H9 (cell line): ENCODE results near the gene SLC12A5. TPM values are rescaled to one million over a fixed set of nuclear protein-coding genes. Genes with fewer than 3 reads are reported as not detected.

Experiments
- DNase-seq: peaks from one replicate; pipeline ENCODE4 v3.0.0-alpha.2; 2017
- H2AFZ ChIP-seq: one replicate; pipeline ENCODE4 v1.6.1; 2013; ENCODE audit warnings: mild to moderate bottlenecking, low read length, control low read depth, moderate library complexity
- H2AK5ac ChIP-seq: 2 replicates; pipeline ENCODE4 v1.6.1; 2013; ENCODE audit warnings: low read length, control low read depth, mixed read lengths; ENCODE audit not compliant: insufficient read length
- H2BK120ac ChIP-seq: one replicate; pipeline ENCODE4 v1.6.1; 2013; ENCODE audit warnings: low read depth, mild to moderate bottlenecking, low read length, control low read depth, inconsistent platforms; ENCODE audit not compliant: poor library complexity, severe bottlenecking
- H2BK12ac ChIP-seq: 2 replicates; pipeline ENCODE4 v1.6.1; 2013; ENCODE audit warnings: low read length, control low read depth, mixed read lengths, low read depth; ENCODE audit not compliant: insufficient read length
- H2BK15ac ChIP-seq: 2 replicates; pipeline ENCODE4 v1.6.1; 2013; ENCODE audit warnings: low read depth, low read length, control low read depth
- H2BK20ac ChIP-seq: one replicate; pipeline ENCODE4 v1.6.1; 2013; ENCODE audit warnings: low read depth, mild to moderate bottlenecking, low read length, control low read depth, inconsistent platforms; ENCODE audit not compliant: poor library complexity, severe bottlenecking
- H2BK5ac ChIP-seq: 2 replicates; pipeline ENCODE4 v1.6.1; 2013; ENCODE audit warnings: low read length, control low read depth, mixed read lengths; ENCODE audit not compliant: insufficient read length
- H3K14ac ChIP-seq: 2 replicates; pipeline ENCODE4 v1.6.1; 2013; ENCODE audit warnings: low read length, control low read depth; ENCODE audit not compliant: insufficient read depth
- H3K18ac ChIP-seq: 2 replicates; pipeline ENCODE4 v1.6.1; 2013; ENCODE audit warnings: low read depth, mild to moderate bottlenecking, mixed read lengths, low read length, control low read depth; ENCODE audit not compliant: insufficient read length
- H3K23ac ChIP-seq: 2 replicates; pipeline ENCODE4 v1.6.1; 2013; ENCODE audit warnings: low read length, control low read depth, mixed read lengths, low read depth; ENCODE audit not compliant: insufficient read length
- H3K23me2 ChIP-seq: 2 replicates; pipeline ENCODE4 v1.6.1; 2013; ENCODE audit warnings: low read depth, mild to moderate bottlenecking, mixed read lengths, low read length, control low read depth; ENCODE audit not compliant: insufficient read length, poor library complexity, severe bottlenecking
- H3K27ac ChIP-seq: 2 replicates; pipeline ENCODE4 v1.5.1; 2013; ENCODE audit warnings: low read length, control low read depth, mixed read lengths, low read depth; ENCODE audit not compliant: insufficient read length
- H3K27me3 ChIP-seq: 2 replicates; pipeline ENCODE4 v1.6.1; 2013; ENCODE audit warnings: low read length, control low read depth, inconsistent platforms; ENCODE audit not compliant: insufficient read depth
- H3K4ac ChIP-seq: 2 replicates; pipeline ENCODE4 v1.6.1; 2013; ENCODE audit warnings: low read depth, mild to moderate bottlenecking, control low read depth, inconsistent platforms, low read length, moderate library complexity
- H3K4me1 ChIP-seq: 2 replicates; pipeline ENCODE4 v1.6.1; 2013; ENCODE audit warnings: low read length, control low read depth, inconsistent platforms; ENCODE audit not compliant: insufficient read depth
- H3K4me2 ChIP-seq: 2 replicates; pipeline ENCODE4 v1.6.1; 2013; ENCODE audit warnings: low read length, control low read depth, mixed read lengths; ENCODE audit not compliant: insufficient read length, insufficient read depth
- H3K56ac ChIP-seq: 2 replicates; pipeline ENCODE4 v1.6.1; 2013; ENCODE audit warnings: low read depth, mild to moderate bottlenecking, mixed read lengths, low read length, control low read depth; ENCODE audit not compliant: insufficient read length
- H3K79me1 ChIP-seq: 2 replicates; pipeline ENCODE4 v1.6.1; 2013; ENCODE audit warnings: low read depth, mild to moderate bottlenecking, moderate library complexity, low read length, control low read depth, inconsistent platforms; ENCODE audit not compliant: insufficient read depth, poor library complexity, severe bottlenecking
- H3K79me2 ChIP-seq: 2 replicates; pipeline ENCODE4 v1.6.1; 2013; ENCODE audit warnings: low read length, control low read depth, inconsistent platforms; ENCODE audit not compliant: insufficient read depth
- H3K9ac ChIP-seq: 2 replicates; pipeline ENCODE4 v1.6.1; 2013; ENCODE audit warnings: low read length, control low read depth, mixed read lengths; ENCODE audit not compliant: insufficient read length; ENCODE audit errors: extremely low read depth
- H3K9me3 ChIP-seq: one replicate; pipeline ENCODE4 v1.6.1; 2013; ENCODE audit warnings: low read depth, low read length, inconsistent platforms; ENCODE audit not compliant: control insufficient read depth
- H3T11ph ChIP-seq: one replicate; pipeline ENCODE4 v1.6.1; 2013; ENCODE audit warnings: mild to moderate bottlenecking, low read length, control low read depth, inconsistent platforms
- H4K20me1 ChIP-seq: one replicate; pipeline ENCODE4 v1.6.1; 2013; ENCODE audit not compliant: control insufficient read depth, insufficient read length, insufficient read depth
- H4K5ac ChIP-seq: 2 replicates; pipeline ENCODE4 v1.6.1; 2013; ENCODE audit warnings: low read depth, mild to moderate bottlenecking, mixed read lengths, low read length, control low read depth; ENCODE audit not compliant: insufficient read length
- H4K8ac ChIP-seq: replicated peaks from 2 replicates; pipeline ENCODE4 v1.6.1; 2013; ENCODE audit warnings: low read length, control low read depth, mixed read lengths, low read depth; ENCODE audit not compliant: insufficient read length
- H4K91ac ChIP-seq: 2 replicates; pipeline ENCODE4 v1.6.1; 2013; ENCODE audit warnings: low read depth, mild to moderate bottlenecking, moderate library complexity, mixed read lengths, low read length, control low read depth; ENCODE audit not compliant: insufficient read length
- H3K27ac Mint-ChIP-seq, 3 experiments: 2 replicates in 2 of 3; 3 replicates in 1 of 3; pipeline ENCODE4 v1.8.0; 2020 to 2021; ENCODE audit warnings: mixed read lengths in 3 of 3, mild to moderate bottlenecking in 1 of 3, moderate library complexity in 1 of 3
- H3K27me3 Mint-ChIP-seq: 2 replicates; pipeline ENCODE4 v1.8.0; 2021; ENCODE audit warnings: low read depth, mild to moderate bottlenecking, moderate library complexity, mixed read lengths
- H3K36me3 Mint-ChIP-seq, 3 experiments: 2 replicates in 2 of 3; 3 replicates in 1 of 3; pipeline ENCODE4 v1.8.0; 2020 to 2021; ENCODE audit warnings: low read depth in 3 of 3, mixed read lengths in 3 of 3; ENCODE audit not compliant: insufficient read depth in 1 of 3
- H3K4me1 Mint-ChIP-seq, 2 experiments: 2 replicates each; pipeline ENCODE4 v1.8.0; 2020; ENCODE audit warnings: mixed read lengths in 2 of 2
- H3K4me3 Mint-ChIP-seq, 2 experiments: 2 replicates in 1 of 2; 3 replicates in 1 of 2; pipeline ENCODE4 v1.8.0; 2020 to 2021; ENCODE audit warnings: mild to moderate bottlenecking in 2 of 2, mixed read lengths in 2 of 2, moderate library complexity in 1 of 2
- H3K9me3 Mint-ChIP-seq, 2 experiments: 2 replicates in 1 of 2; 3 replicates in 1 of 2; pipeline ENCODE4 v1.8.0; 2020; ENCODE audit warnings: mild to moderate bottlenecking in 2 of 2, mixed read lengths in 2 of 2, moderate library complexity in 1 of 2
- WGBS: extraction: QIAGEN DNeasy Blood & Tissue Kit; methylation state at CpG from one replicate; pipeline ENCODE4 v1.1.7; 2013; ENCODE audit warnings: missing lambda C conversion rate, low lambda C conversion rate, mixed read lengths; ENCODE audit not compliant: insufficient read length; ENCODE audit errors: extremely low coverage; 5-methylcytosine and 5-hydroxymethylcytosine counted together
- total RNA-seq: library from RNA; stranded (reverse); gene quantifications from 2 replicates; pipeline ENCODE4 v1.2.1, GENCODE V29; 2021
- TF ChIP-seq, protein P1 (sequence below): fragments of 200-600 bp; sonication (generic); conservative IDR thresholded peaks from 3 replicates; pipeline ENCODE4 v1.8.0; 2021; ENCODE audit warnings: antibody characterized with exemption, mild to moderate bottlenecking

Gene SLC12A5
- total RNA-seq, 1 experiment from 2014 or later = 8.7 TPM

DNA sequence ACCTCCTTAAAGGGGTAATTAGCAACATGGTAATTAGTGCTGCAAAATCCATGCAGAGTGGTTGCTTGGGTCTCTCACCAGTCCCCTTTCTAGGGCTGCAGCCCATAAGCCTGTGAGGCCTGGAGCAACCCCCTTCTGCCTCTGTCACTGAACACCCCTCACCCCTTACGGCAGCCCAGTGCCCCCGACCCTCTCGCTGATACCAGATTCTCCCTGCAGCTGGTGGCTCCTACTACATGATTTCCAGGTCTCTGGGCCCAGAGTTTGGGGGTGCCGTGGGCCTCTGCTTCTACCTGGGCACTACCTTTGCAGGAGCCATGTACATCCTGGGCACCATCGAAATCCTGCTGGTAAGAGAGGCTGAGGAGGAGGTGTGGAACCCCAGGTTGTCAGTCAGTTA is 8.0 kb downstream of the SLC12A5 start:
- Histone ChIP-seq H3K23ac (no peak overlapping the region), H3K9ac (no peak overlapping the region), H2BK5ac (no peak overlapping the region), H4K5ac (no peak overlapping the region), H3K56ac (no peak overlapping the region), H2BK12ac (no peak overlapping the region), H3K27me3 (peaks cover 29% of the 10 kb centered on the region), H2BK120ac (no peak overlapping the region), H3K4me2 (no peak overlapping the region), H3K4me1 (no peaks in the 10 kb centered on the region; the same call in 1 of the 2 replicates), H2AFZ (no peak overlapping the region), H3K23me2 (no peaks in the 10 kb centered on the region), H4K20me1 (peaks cover 2% of the 10 kb centered on the region), H3K79me1 (no peaks in the 10 kb centered on the region), H3K18ac (no peak overlapping the region), H3K9me3 (no peaks in the 10 kb centered on the region), H3K4ac (no peak overlapping the region), H3K14ac (no peak overlapping the region), H2AK5ac (no peak overlapping the region), H2BK15ac (no peak overlapping the region), H3K27ac (no peak overlapping the region), H3T11ph (no peak overlapping the region), H4K8ac (no peak overlapping the region), H2BK20ac (no peak overlapping the region), H4K91ac (no peak overlapping the region), H3K79me2 (no peaks in the 10 kb centered on the region)
- H3K4me3 Mint-ChIP-seq = no peak overlapping the region
- TF ChIP-seq, protein P1, sequence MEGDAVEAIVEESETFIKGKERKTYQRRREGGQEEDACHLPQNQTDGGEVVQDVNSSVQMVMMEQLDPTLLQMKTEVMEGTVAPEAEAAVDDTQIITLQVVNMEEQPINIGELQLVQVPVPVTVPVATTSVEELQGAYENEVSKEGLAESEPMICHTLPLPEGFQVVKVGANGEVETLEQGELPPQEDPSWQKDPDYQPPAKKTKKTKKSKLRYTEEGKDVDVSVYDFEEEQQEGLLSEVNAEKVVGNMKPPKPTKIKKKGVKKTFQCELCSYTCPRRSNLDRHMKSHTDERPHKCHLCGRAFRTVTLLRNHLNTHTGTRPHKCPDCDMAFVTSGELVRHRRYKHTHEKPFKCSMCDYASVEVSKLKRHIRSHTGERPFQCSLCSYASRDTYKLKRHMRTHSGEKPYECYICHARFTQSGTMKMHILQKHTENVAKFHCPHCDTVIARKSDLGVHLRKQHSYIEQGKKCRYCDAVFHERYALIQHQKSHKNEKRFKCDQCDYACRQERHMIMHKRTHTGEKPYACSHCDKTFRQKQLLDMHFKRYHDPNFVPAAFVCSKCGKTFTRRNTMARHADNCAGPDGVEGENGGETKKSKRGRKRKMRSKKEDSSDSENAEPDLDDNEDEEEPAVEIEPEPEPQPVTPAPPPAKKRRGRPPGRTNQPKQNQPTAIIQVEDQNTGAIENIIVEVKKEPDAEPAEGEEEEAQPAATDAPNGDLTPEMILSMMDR = no peak
- no peaks in the 10 kb centered on the region for H3K9me3 Mint-ChIP-seq
- H3K27ac Mint-ChIP-seq = no peak overlapping the region
- peaks cover 89% of the 10 kb centered on the region for H3K27me3 Mint-ChIP-seq
- H3K36me3 Mint-ChIP-seq = no peaks in the 10 kb centered on the region
- WGBS = no CpG with 5 or more reads among the region's 5 CpGs
- H3K4me1 Mint-ChIP-seq = peaks cover 13 to 38% of the 10 kb centered on the region in 2 experiments
- DNase-seq = no peak
